MCF 10A (cell line): Measurements from ENCODE around the gene MARCHF6. TPM values are rescaled to one million over a fixed set of nuclear protein-coding genes. Genes with fewer than 3 reads are reported as not detected.
"Not testable (repeated sequence)": the region's sequence is repeated elsewhere in the genome, so short reads cannot be mapped to it uniquely, and the experiment has no call there.

Experiments
- BruUV-seq: library from RNA; stranded (reverse); fragments of 400-500 nt; replicated peaks from 2 replicates; lab custom pipeline; 2021; lab: Mats Ljungman, UMichigan
- CTCF ChIA-PET: fragments of 300-600 bp; sonication (Branson Sonifier 250); formaldehyde crosslinking; extraction: SDS; loops from one replicate; lab custom pipeline; 2021; ENCODE audit warnings: antibody characterized with exemption, inconsistent platforms; lab: Yijun Ruan, JAX
- POLR2A ChIA-PET: fragments of 300-600, 350-650 bp; sonication (Branson Sonifier 250); formaldehyde crosslinking; extraction: SDS; loops from one replicate; lab custom pipeline; 2020; ENCODE audit warnings: antibody characterized with exemption, inconsistent platforms; lab: Yijun Ruan, JAX
- DNase-seq: peaks from one replicate; pipeline ENCODE4 v3.0.0-alpha.2; 2018; ENCODE audit not compliant: unreplicated experiment
- H3K27ac Mint-ChIP-seq: one replicate; pipeline ENCODE4 v1.8.0; 2022; ENCODE audit warnings: mild to moderate bottlenecking, low read depth, mixed read lengths; ENCODE audit not compliant: unreplicated experiment
- H3K27me3 Mint-ChIP-seq: one replicate; pipeline ENCODE4 v1.8.0; 2022; ENCODE audit warnings: mixed read lengths; ENCODE audit not compliant: insufficient read depth, unreplicated experiment
- H3K36me3 Mint-ChIP-seq: one replicate; pipeline ENCODE4 v1.8.0; 2022; ENCODE audit warnings: mild to moderate bottlenecking, moderate library complexity, mixed read lengths; ENCODE audit not compliant: insufficient read depth, unreplicated experiment
- H3K4me1 Mint-ChIP-seq: one replicate; pipeline ENCODE4 v1.8.0; 2022; ENCODE audit warnings: mixed read lengths; ENCODE audit not compliant: insufficient read depth, unreplicated experiment
- H3K4me3 Mint-ChIP-seq: one replicate; pipeline ENCODE4 v1.8.0; 2022; ENCODE audit warnings: mild to moderate bottlenecking, moderate library complexity, mixed read lengths; ENCODE audit not compliant: unreplicated experiment
- H3K9me3 Mint-ChIP-seq: one replicate; pipeline ENCODE4 v1.8.0; 2022; ENCODE audit warnings: mixed read lengths; ENCODE audit not compliant: unreplicated experiment
- CTCF ChIP-seq: fragments of 200-600 bp; IDR thresholded peaks from one replicate; pipeline ENCODE4 v1.8.0; 2022; ENCODE audit warnings: antibody characterized with exemption, mild to moderate bottlenecking; ENCODE audit not compliant: unreplicated experiment
- intact Hi-C: fragments of 100-400 bp; cut with micrococcal nuclease; formaldehyde crosslinking; loops from 2 replicates; pipeline ENCODE4 v1.14.1; 2022
- total RNA-seq: library from RNA; stranded (reverse); gene quantifications from 2 replicates; pipeline ENCODE4 v1.2.3, GENCODE V29; 2022

MARCHF6 gene
- total RNA-seq, 1 experiment from 2014 or later: 118 TPM

- intact Hi-C loops: no loop called here
- Mint-ChIP-seq H3K4me1 (peaks cover 40% of the 10 kb centered on the region), H3K9me3 (no peaks in the 10 kb centered on the region), H3K27me3 (no peaks in the 10 kb centered on the region), H3K36me3 (peaks cover 1% of the 10 kb centered on the region), H3K27ac (peak overlapping the region; percentile 91), H3K4me3 (peak overlapping the region; percentile 85)
- no TSS peak for BruUV-seq
- DNase-seq: no peak
- CTCF ChIA-PET: interaction anchor here (0.5 to 1.2 kb wide), 4 partner anchors 17 to 234 kb away, joined by 3 to 7 read pairs (median 3); no protein-coding TSS in a partner anchor
- no peak for TF ChIP-seq CTCF
- POLR2A ChIA-PET: interaction anchor here (0.6 to 6.7 kb wide), 8 partner anchors 7 to 384 kb away, joined by 3 to 226 read pairs (median 10); partner anchors contain the start of genes ATPSCKMT, CCT5 and MARCHF6
Measured at GRCh38 chr5:10308844-10309243, 44.7 kb upstream of the MARCHF6 start.

GRCh38 chr5:10310066-10310779 is 43.3 kb upstream of the MARCHF6 start:
- POLR2A ChIA-PET: interaction anchor here (0.7 to 6.7 kb wide), 21 partner anchors 8 to 453 kb away, joined by 3 to 226 read pairs (median 6); partner anchors contain the start of genes ATPSCKMT, CCT5 and MARCHF6
- H3K36me3 Mint-ChIP-seq: no peaks in the 10 kb centered on the region

GRCh38 chr5:10310835-10311570 is 42.5 kb upstream of the MARCHF6 start:
- Mint-ChIP-seq H3K4me1 (peaks cover 35% of the 10 kb centered on the region), H3K27ac (peak overlapping the region; percentile 91), H3K4me3 (peak overlapping the region; percentile 36)
- CTCF ChIA-PET: interaction anchor here (0.6 to 2.0 kb wide), 4 partner anchors 14 to 882 kb away, joined by 3 to 9 read pairs (median 4); no protein-coding TSS in a partner anchor
- not testable (repeated sequence) for BruUV-seq, H3K9me3 Mint-ChIP-seq, DNase-seq, H3K36me3 Mint-ChIP-seq, H3K27me3 Mint-ChIP-seq
- intact Hi-C loops: loop anchor here (1.0 to 2.0 kb wide), 2 partner anchors 26 to 42 kb away; partner anchors contain the start of gene MARCHF6
- POLR2A ChIA-PET: interaction anchor here (0.8 to 6.7 kb wide), 19 partner anchors 8 to 128 kb away, joined by 3 to 226 read pairs (median 6); partner anchors contain the start of genes ATPSCKMT, CCT5 and MARCHF6

More at GRCh38 chr5:10310066-10310779, 43.3 kb upstream of the MARCHF6 start:
- Mint-ChIP-seq H3K4me3 (peak overlapping the region; percentile 36), H3K4me1 (peaks cover 40% of the 10 kb centered on the region), H3K9me3 (no peaks in the 10 kb centered on the region), H3K27ac (peak overlapping the region; percentile 91), H3K27me3 (no peaks in the 10 kb centered on the region)
- BruUV-seq: no TSS peak
- CTCF ChIA-PET: interaction anchor here (0.5 to 2.0 kb wide), 5 partner anchors 10 to 883 kb away, joined by 3 to 9 read pairs (median 3); no protein-coding TSS in a partner anchor
- intact Hi-C loops: loop anchor here (1.0 to 2.0 kb wide), 2 partner anchors 25 to 43 kb away; partner anchors contain the start of gene MARCHF6
- DNase-seq: peak; percentile 94
- TF ChIP-seq CTCF: no peak

GRCh38 chr5:10311595-10312425 is 41.7 kb upstream of the MARCHF6 start:
- DNase-seq: no peak
- no TSS peak for BruUV-seq
- no peaks in the 10 kb centered on the region for H3K9me3 Mint-ChIP-seq
- TF ChIP-seq CTCF: no peak
- POLR2A ChIA-PET: interaction anchor here (0.6 to 6.7 kb wide), 6 partner anchors 10 to 82 kb away, joined by 3 to 226 read pairs (median 9); partner anchors contain the start of gene MARCHF6
- intact Hi-C loops: loop anchor here (2.0 kb wide), 1 partner anchor 27 kb away; no protein-coding TSS in a partner anchor
- H3K4me1 Mint-ChIP-seq: peaks cover 27% of the 10 kb centered on the region
- no peaks in the 10 kb centered on the region for H3K36me3 Mint-ChIP-seq
- H3K27ac Mint-ChIP-seq: peak overlapping the region; percentile 91
- H3K27me3 Mint-ChIP-seq: no peaks in the 10 kb centered on the region
- CTCF ChIA-PET: interaction anchor here (0.6 to 2.0 kb wide), 3 partner anchors 14 to 45 kb away, joined by 3 to 9 read pairs (median 4); no protein-coding TSS in a partner anchor
- H3K4me3 Mint-ChIP-seq: no peak overlapping the region
